Heart right ventricle (tissue), 16 donors: ENCODE results near the gene HOGA1. TPM values are rescaled to one million over a fixed set of nuclear protein-coding genes. Genes with fewer than 3 reads are reported as not detected.
"Not testable (repeated sequence)": the region's sequence is repeated elsewhere in the genome, so short reads cannot be mapped to it uniquely, and the experiment has no call there.

Experiments used
- ATAC-seq, 8 donors: fragments of 200-7000 bp; cut with Tn5 transposase; one replicate each; pipeline ENCODE4 v1.9.1; 2020; ENCODE audit warnings: mild to moderate bottlenecking in 8 of 8, moderate library complexity in 8 of 8, moderate number of reproducible peaks in 1 of 8
- DNase-seq, 2 donors: peaks; one replicate each; pipeline ENCODE4 v3.0.0-alpha.2; 2020
- H3K27ac ChIP-seq, 10 donors: fragments of 200-600 bp; sonication (generic) in 2 of 10; one replicate each; pipeline versions ENCODE4 v1.5.0 to v1.8.0; 2020 to 2022; ENCODE audit warnings: mild to moderate bottlenecking in 3 of 10
- H3K27me3 ChIP-seq, 7 donors: fragments of 200-600 bp; one replicate each; pipeline ENCODE4 v1.8.0; 2021 to 2022; ENCODE audit warnings: mild to moderate bottlenecking in 2 of 7
- H3K36me3 ChIP-seq, 9 donors: fragments of 200-600 bp; sonication (generic) in 1 of 9; one replicate each; pipeline versions ENCODE4 v1.5.0 to v1.8.0; 2020 to 2022; ENCODE audit warnings: mild to moderate bottlenecking in 2 of 9
- H3K4me1 ChIP-seq, 9 donors: fragments of 200-600 bp; sonication (generic) in 1 of 9; one replicate each; pipeline versions ENCODE4 v1.5.0 to v1.8.0; 2020 to 2022; ENCODE audit warnings: mild to moderate bottlenecking in 4 of 9
- H3K4me3 ChIP-seq, 10 donors: fragments of 200-600 bp; sonication (generic) in 2 of 10; one replicate each; pipeline versions ENCODE4 v1.5.0 to v1.8.0; 2020 to 2022; ENCODE audit warnings: mild to moderate bottlenecking in 7 of 10, moderate library complexity in 2 of 10
- H3K9me3 ChIP-seq, 11 donors: fragments of 200-600 bp in 10 of 11; sonication (generic) in 2 of 11; one replicate each; pipeline versions ENCODE4 v1.5.0 to v1.8.0; 2013 to 2022; ENCODE audit warnings: mild to moderate bottlenecking in 2 of 11, control low read depth in 1 of 11, moderate library complexity in 1 of 11
- WGBS, 2 donors: extraction: QIAGEN DNeasy Blood & Tissue Kit; methylation state at CpG; one replicate each; pipeline ENCODE4 v1.1.7; 2013; ENCODE audit warnings: inconsistent platforms in 1 of 2; 5-methylcytosine and 5-hydroxymethylcytosine counted together
- intact Hi-C, 10 donors: fragments of 100-400 bp; cut with DNase I; formaldehyde crosslinking; loops; one replicate each; pipeline versions ENCODE4 v1.11.1 to v1.14.2; 2022
- polyA plus RNA-seq, 2 donors: library from polyadenylated mRNA; stranded (reverse); fragments of 200-250 nt; gene quantifications; one replicate each; pipeline ENCODE4 v1.2.3, GENCODE V29; 2013
- total RNA-seq, 10 donors: library from RNA; stranded (reverse); fragmentation: NEBNext Ultra II Directional in 3 of 10; extraction: Animal tissue kit (Norgen Biotek cat#: 25700) in 3 of 10; gene quantifications; one replicate each; pipeline versions ENCODE4 v1.2.1 to v1.2.4, GENCODE V29; 2021 to 2023
- TF ChIP-seq, protein P1 (sequence below), 9 donors: fragments of 200-600 bp; sonication (generic) in 2 of 9; IDR thresholded peaks; one replicate each; pipeline versions ENCODE4 v1.5.0 to v1.8.0; 2021 to 2022; ENCODE audit warnings: antibody characterized with exemption in 9 of 9, mild to moderate bottlenecking in 5 of 9, moderate library complexity in 1 of 9
- donor health status: Arrhythmogenic right ventricular cardiomyopathy.
- donor health status: ischemic (EF 13 %, LVEDD 7.1; RV severe dilation, severe dysfunction).
- donor health status: healthy with polysubstance abuse.
- donor health status: DM: no; HTN: yes; CAD: no.
- donor health status: DM: no; HTN: no; CAD: no.
- donor health status: ischemic (EF 25% LVEDD 6.9; RV normal size, moderate dysfunction).
- donor health status: ischemic (EF 25% LVEDD 5.7; RV mildly dilated, moderate dysfunction).
- donor health status: healthy.
- donor health status: DM: yes; HTN: yes; CAD: no.
- donor health status: Ischemic cardiomyopathy.
- donor health status: ischemic (EF 35%, LVEDD 5.7; RV mildly dilated, moderate dysfunction).
- donor health status: nonischemic (EF 11% LVEDD 7.7; RV severe dilation, severe dysfunction).
- donor health status: DM: yes; HTN: yes; CAD: no.
- donor health status: PGD.
- donor health status: ischemic (EF 29% LVEDD 5.4; RV normal size, mild dysfunction).
- donor health status: nonischemic (EF 23%, LVEDD 6.1; RV moderate dilation, normal function).

HOGA1 gene
- total and polyA plus RNA-seq, 12 donors = 8.9 to 58.3 (median 18.1) TPM

DNA sequence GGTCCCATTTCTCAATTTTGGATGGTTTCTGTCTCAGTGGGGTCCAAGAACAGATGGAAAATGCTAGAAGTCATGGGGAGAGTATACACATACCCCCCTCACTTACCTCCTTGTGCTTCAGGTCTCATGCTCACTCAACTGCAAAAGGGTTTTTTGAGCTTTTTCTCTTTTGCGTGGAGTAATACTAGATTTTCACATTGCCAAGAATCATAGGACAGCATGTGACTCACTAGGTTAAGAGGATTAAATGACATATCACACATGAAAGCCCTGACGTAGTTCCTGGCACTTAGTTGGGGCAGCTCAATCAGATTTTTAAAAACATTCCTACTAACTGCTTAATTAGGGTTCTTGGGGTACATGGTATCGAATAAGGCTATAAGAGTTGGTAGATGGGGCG, 60.7 kb downstream of the HOGA1 start:
- H3K4me3 ChIP-seq = no peak overlapping the region
- H3K27ac ChIP-seq = no peak overlapping the region
- TF ChIP-seq, protein P1, sequence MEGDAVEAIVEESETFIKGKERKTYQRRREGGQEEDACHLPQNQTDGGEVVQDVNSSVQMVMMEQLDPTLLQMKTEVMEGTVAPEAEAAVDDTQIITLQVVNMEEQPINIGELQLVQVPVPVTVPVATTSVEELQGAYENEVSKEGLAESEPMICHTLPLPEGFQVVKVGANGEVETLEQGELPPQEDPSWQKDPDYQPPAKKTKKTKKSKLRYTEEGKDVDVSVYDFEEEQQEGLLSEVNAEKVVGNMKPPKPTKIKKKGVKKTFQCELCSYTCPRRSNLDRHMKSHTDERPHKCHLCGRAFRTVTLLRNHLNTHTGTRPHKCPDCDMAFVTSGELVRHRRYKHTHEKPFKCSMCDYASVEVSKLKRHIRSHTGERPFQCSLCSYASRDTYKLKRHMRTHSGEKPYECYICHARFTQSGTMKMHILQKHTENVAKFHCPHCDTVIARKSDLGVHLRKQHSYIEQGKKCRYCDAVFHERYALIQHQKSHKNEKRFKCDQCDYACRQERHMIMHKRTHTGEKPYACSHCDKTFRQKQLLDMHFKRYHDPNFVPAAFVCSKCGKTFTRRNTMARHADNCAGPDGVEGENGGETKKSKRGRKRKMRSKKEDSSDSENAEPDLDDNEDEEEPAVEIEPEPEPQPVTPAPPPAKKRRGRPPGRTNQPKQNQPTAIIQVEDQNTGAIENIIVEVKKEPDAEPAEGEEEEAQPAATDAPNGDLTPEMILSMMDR (IDR thresholded peaks at IDR 0.05) = no peak
- peaks cover 0 to 42% (median 0%) of the 10 kb centered on the region in 9 donors for H3K36me3 ChIP-seq
- WGBS, 2 donors = 92 to 96% methylated on average over 4 of the region's 4 CpGs
- H3K27me3 ChIP-seq = no peaks in the 10 kb centered on the region
- peaks cover 0 to 58% (median 24%) of the 10 kb centered on the region in 9 donors for H3K4me1 ChIP-seq
- ATAC-seq = no peak
- no peak for DNase-seq
- intact Hi-C loops = no loop called here
- no peaks in the 10 kb centered on the region for H3K9me3 ChIP-seq

DNA sequence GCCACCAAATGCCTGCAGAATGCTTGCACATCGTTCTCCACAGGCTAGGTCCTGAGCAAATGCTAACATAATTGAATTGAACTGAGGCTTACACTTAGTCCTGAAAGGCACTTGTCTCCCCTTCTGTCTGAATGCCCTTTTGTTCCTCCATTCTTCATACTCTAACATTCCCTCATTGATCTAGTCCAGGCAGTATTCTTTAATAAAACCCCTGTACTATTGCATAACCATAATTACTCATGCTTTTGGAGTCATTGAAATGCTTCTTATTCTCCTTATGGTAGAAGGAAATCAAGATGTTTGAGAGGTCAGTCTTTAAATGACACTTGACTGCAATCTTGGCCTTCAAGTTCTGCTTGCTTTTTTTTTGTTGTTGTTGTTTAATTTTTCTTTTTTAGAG, 63.4 kb downstream of the HOGA1 start:
- ATAC-seq = no peak
- H3K4me3 ChIP-seq = no peak overlapping the region
- H3K27me3 ChIP-seq = no peaks in the 10 kb centered on the region
- no peaks in the 10 kb centered on the region for H3K9me3 ChIP-seq
- intact Hi-C loops = no loop called here
- H3K27ac ChIP-seq = peak overlapping the region in 2 of 10 donors; percentile 18 to 89
- DNase-seq = no peak
- TF ChIP-seq, protein P1 (IDR thresholded peaks at IDR 0.05) = no peak
- 77 to 91% methylated on average over 1 of the region's 1 CpG for WGBS, 2 donors
- H3K36me3 ChIP-seq = peaks cover 0 to 63% (median 9%) of the 10 kb centered on the region in 9 donors
- peaks cover 0 to 66% (median 14%) of the 10 kb centered on the region in 9 donors for H3K4me1 ChIP-seq

DNA sequence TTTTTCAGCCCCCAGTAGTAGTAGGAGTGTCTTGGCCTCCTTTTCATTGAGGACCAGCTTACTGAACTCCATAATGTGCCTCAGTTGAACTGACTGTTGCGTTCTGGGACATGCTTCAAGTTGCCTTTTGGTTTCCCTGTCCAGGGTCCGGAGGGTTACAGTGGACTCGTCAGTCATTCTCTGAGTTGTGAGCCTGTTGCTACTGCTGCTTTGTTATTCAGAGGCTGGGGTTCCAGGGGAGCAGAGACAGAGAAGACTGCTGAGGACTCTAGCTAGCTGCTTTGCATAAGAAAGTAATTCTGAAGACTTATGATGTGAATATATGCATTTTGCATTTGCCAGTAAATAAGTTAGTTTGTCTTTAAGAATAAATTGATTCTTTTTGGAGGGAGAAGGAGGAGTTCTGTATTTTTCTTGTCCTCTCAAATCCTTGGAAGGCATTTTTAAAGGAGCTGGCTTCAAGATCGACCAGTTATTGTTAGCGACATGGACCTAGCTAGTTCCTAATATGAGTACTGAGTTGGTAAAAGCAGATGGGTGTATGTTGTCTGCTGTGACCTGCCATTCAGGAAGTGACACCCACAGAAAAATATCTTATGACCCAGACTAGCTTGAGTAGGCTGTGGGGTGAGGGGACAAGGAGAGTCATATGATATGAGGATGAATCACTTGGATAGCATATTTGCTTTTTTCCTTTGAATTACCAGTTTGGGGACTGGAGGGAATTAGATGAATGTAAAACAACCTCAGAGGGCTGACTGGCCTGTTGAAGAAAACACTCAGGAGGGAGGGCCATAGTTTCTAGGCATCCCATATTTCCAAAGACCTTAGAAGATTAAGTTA, 64.6 kb downstream of the HOGA1 start:
- WGBS, 2 donors = 69 to 72% methylated on average over 5 of the region's 5 CpGs
- peaks cover 0 to 68% (median 20%) of the 10 kb centered on the region in 9 donors for H3K36me3 ChIP-seq
- H3K4me3 ChIP-seq = no peak overlapping the region

GRCh38 chr10:97649405-97649750, 65.2 kb downstream of the HOGA1 start:
- intact Hi-C loops, DNase-seq, H3K9me3 ChIP-seq, H3K4me3 ChIP-seq, H3K27me3 ChIP-seq, ATAC-seq: not testable (repeated sequence)
- H3K4me1 ChIP-seq = peaks cover 0 to 73% (median 11%) of the 10 kb centered on the region in 9 donors
- peaks cover 0 to 68% (median 24%) of the 10 kb centered on the region in 9 donors for H3K36me3 ChIP-seq
- H3K27ac ChIP-seq = peak overlapping the region in 6 of 10 donors; percentile 3 to 89 (median 54)
- 90 to 93% methylated on average over 3 to 4 of the region's 4 CpGs for WGBS, 2 donors

More for the DNA sequence above, 64.6 kb downstream of the HOGA1 start:
- Histone ChIP-seq H3K4me1 (peaks cover 0 to 69% (median 11%) of the 10 kb centered on the region in 9 donors), H3K27ac (peak overlapping the region in 7 of 10 donors; percentile 11 to 89 (median 47)), H3K9me3 (no peaks in the 10 kb centered on the region), H3K27me3 (no peaks in the 10 kb centered on the region)
- intact Hi-C loops = no loop called here
- ATAC-seq (peak; percentile 67 to 91 (median 80)), DNase-seq (peak in 1 of 2 donors; percentile 26)
- TF ChIP-seq, protein P1 (IDR thresholded peaks at IDR 0.05) = no peak
